ENCODE results near the gene PTPRR. TPM values are rescaled to one million over a fixed set of nuclear protein-coding genes. Genes with fewer than 3 reads are reported as not detected.

PTPRR gene
- polyA plus RNA-seq, 2 of the 4 experiments (the other 2 are of a cell fraction): 0.13 to 0.15 TPM

DNA sequence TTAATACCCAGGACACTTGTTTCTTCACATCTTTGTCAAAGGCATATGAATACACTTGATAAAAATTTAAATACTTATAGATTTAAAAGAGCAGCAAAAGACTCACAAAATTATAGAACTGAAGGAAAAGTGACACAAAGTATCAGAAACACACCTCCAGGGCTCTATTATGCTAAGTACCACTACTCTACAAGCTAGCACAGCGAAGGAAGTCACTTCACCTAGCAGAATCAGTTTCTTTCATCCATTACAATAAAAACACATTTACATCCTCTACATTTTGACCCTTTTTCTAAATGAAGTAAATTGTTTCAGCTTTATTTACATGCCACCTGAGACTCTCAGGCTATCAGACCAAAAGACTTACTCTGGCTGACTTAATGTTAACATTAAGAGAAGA is 256.7 kb downstream of the PTPRR start:
- FAIRE-seq: no peak
- H3K9me3 ChIP-seq: no peaks in the 10 kb centered on the region
- peaks cover 14% of the 10 kb centered on the region; the same call in 2 of the 3 replicates for H3K4me1 ChIP-seq
- TF ChIP-seq FOXS1 (CRISPR knock-in tag; IDR thresholded peaks at IDR 0.05) (no peak), TFCP2L1 (CRISPR knock-in tag; IDR thresholded peaks at IDR 0.05) (no peak), ZNF302 (CRISPR knock-in tag; IDR thresholded peaks at IDR 0.05) (no peak), POLR2AphosphoS2 (conservative IDR thresholded peaks at IDR 0.05; ENCODE audit: low read length) (no peak), MAX (IDR thresholded peaks at IDR 0.05) (no peak), HMGXB4 (CRISPR knock-in tag; IDR thresholded peaks at IDR 0.05; ENCODE audit: borderline replicate concordance) (no peak), EP300 (IDR thresholded peaks at IDR 0.05) (no peak), RNF2 (IDR thresholded peaks at IDR 0.05; ENCODE audit: borderline replicate concordance, low read depth) (no peak), POLR2A (IDR thresholded peaks at IDR 0.05; ENCODE audit: low read length) (no peak), ZC3H11A (IDR thresholded peaks at IDR 0.05) (no peak), KDM5A (IDR thresholded peaks at IDR 0.05) (no peak), BCL3 (IDR thresholded peaks at IDR 0.05) (no peak), ELK1 (IDR thresholded peaks at IDR 0.05; ENCODE audit: low read depth, low read length) (no peak), HOXB5 (CRISPR knock-in tag; IDR thresholded peaks at IDR 0.05) (no peak), SMC3 (IDR thresholded peaks at IDR 0.05) (no peak), ZSCAN20 (CRISPR knock-in tag; IDR thresholded peaks at IDR 0.05) (no peak), USF2 (IDR thresholded peaks at IDR 0.05) (no peak), FOSL2 (IDR thresholded peaks at IDR 0.05) (no peak), FOSL2 (CRISPR knock-in tag; IDR thresholded peaks at IDR 0.05) (no peak)
- no peak for DNase-seq (ENCODE audit: low read depth in 1 of 2, low spot score in 1 of 2)
- H3K4me2 ChIP-seq: no peak overlapping the region
- no peak overlapping the region for H3K27ac ChIP-seq
- ChIA-PET CTCF (no interaction called here), POLR2A (no interaction called here)
- no peak overlapping the region for H3K4me3 ChIP-seq
- 81% methylated on average over 1 of the region's 1 CpG for WGBS (ENCODE audit: missing lambda C conversion rate)
- ATAC-seq: no peak

GRCh38 chr12:70661466-70662161 is 258.9 kb downstream of the PTPRR start:
- WGBS (ENCODE audit: missing lambda C conversion rate): 57% methylated on average over 8 of the region's 8 CpGs
- no peak for DNase-seq (ENCODE audit: low read depth in 1 of 2, low spot score in 1 of 2)
- CTCF ChIA-PET: no interaction called here

More at GRCh38 chr12:70661466-70662161, 258.9 kb downstream of the PTPRR start:
- ATAC-seq (no peak), FAIRE-seq (no peak)
- no peaks in the 10 kb centered on the region for H3K9me3 ChIP-seq
- POLR2A ChIA-PET: no interaction called here
- no peak overlapping the region for H3K27ac ChIP-seq
- no peak overlapping the region for H3K4me3 ChIP-seq
- peaks cover 14% of the 10 kb centered on the region; the same call in 2 of the 3 replicates for H3K4me1 ChIP-seq
- TF ChIP-seq KDM1A (IDR thresholded peaks at IDR 0.05; ENCODE audit: low read depth): no peak
- TF ChIP-seq ZNF302 (CRISPR knock-in tag; IDR thresholded peaks at IDR 0.05): no peak
- TF ChIP-seq SREBF2 (IDR thresholded peaks at IDR 0.05): no peak
- no peak for TF ChIP-seq USF2 (IDR thresholded peaks at IDR 0.05)
- no peak for TF ChIP-seq NR3C1 (IDR thresholded peaks at IDR 0.05)
- TF ChIP-seq RNF2 (IDR thresholded peaks at IDR 0.05; ENCODE audit: borderline replicate concordance, low read depth): no peak
- TF ChIP-seq GATA3 (IDR thresholded peaks at IDR 0.05; ENCODE audit: borderline replicate concordance): no peak
- TF ChIP-seq, protein P1, sequence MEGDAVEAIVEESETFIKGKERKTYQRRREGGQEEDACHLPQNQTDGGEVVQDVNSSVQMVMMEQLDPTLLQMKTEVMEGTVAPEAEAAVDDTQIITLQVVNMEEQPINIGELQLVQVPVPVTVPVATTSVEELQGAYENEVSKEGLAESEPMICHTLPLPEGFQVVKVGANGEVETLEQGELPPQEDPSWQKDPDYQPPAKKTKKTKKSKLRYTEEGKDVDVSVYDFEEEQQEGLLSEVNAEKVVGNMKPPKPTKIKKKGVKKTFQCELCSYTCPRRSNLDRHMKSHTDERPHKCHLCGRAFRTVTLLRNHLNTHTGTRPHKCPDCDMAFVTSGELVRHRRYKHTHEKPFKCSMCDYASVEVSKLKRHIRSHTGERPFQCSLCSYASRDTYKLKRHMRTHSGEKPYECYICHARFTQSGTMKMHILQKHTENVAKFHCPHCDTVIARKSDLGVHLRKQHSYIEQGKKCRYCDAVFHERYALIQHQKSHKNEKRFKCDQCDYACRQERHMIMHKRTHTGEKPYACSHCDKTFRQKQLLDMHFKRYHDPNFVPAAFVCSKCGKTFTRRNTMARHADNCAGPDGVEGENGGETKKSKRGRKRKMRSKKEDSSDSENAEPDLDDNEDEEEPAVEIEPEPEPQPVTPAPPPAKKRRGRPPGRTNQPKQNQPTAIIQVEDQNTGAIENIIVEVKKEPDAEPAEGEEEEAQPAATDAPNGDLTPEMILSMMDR (IDR thresholded peaks at IDR 0.05): no peak
- no peak for TF ChIP-seq POLR2A (IDR thresholded peaks at IDR 0.05; ENCODE audit: low read length)
- TF ChIP-seq JUNB (IDR thresholded peaks at IDR 0.05): no peak
- H3K4me2 ChIP-seq: no peak overlapping the region
